ENCODE data around the gene MEIS3.

DNA sequence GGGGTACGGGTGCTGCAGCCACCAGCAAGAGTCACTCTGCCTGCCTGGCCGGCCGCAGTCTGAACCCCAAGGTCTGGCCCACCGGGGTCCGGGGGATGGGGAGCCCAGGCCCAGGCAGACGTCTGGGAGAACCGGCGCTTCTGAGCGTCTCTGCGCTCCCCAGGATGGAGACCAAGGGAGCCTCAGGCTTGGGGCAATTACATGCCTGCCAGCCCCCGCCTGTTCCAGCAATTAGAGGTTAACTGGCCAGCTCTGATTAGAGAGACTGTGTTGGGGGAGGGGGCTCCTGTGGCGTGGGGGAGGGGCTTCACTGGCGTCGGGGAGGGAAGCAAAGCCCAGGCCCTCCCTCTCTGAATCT is 11.9 kb downstream of the MEIS3 start:
- TF ChIP-seq, protein P1, sequence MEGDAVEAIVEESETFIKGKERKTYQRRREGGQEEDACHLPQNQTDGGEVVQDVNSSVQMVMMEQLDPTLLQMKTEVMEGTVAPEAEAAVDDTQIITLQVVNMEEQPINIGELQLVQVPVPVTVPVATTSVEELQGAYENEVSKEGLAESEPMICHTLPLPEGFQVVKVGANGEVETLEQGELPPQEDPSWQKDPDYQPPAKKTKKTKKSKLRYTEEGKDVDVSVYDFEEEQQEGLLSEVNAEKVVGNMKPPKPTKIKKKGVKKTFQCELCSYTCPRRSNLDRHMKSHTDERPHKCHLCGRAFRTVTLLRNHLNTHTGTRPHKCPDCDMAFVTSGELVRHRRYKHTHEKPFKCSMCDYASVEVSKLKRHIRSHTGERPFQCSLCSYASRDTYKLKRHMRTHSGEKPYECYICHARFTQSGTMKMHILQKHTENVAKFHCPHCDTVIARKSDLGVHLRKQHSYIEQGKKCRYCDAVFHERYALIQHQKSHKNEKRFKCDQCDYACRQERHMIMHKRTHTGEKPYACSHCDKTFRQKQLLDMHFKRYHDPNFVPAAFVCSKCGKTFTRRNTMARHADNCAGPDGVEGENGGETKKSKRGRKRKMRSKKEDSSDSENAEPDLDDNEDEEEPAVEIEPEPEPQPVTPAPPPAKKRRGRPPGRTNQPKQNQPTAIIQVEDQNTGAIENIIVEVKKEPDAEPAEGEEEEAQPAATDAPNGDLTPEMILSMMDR (conservative IDR thresholded peaks at IDR 0.05): no peak
- no peak for TF ChIP-seq ZFX (IDR thresholded peaks at IDR 0.05)

Measured in C4-2B (cell line).